ENCODE data around the gene ARMC2. TPM values are rescaled to one million over a fixed set of nuclear protein-coding genes. Genes with fewer than 3 reads are reported as not detected.

Gene ARMC2
- total and polyA plus RNA-seq, 2 donors (not counting 1 experiment from before 2014, with no cell fraction given) = 4.8 to 9.9 TPM

GRCh38 chr6:108807928-108808327 lies 40.3 kb upstream of the ARMC2 start:
- no peak for TF ChIP-seq EZH2 (IDR thresholded peaks at IDR 0.05; ENCODE audit: borderline replicate concordance, insufficient read depth, low read depth, low read length, poor library complexity, severe bottlenecking)
- no peak for TF ChIP-seq CTCF (IDR thresholded peaks at IDR 0.05)
- H3K4me3 ChIP-seq (ENCODE audit: control extremely low read depth in 1 of 5, extremely low read depth in 1 of 5, insufficient read depth in 1 of 5, low read depth in 2 of 5, low read length in 4 of 5) = no peak overlapping the region
- no peak overlapping the region for H3K9ac ChIP-seq (ENCODE audit: low read length)
- peaks cover 5 to 8% of the 10 kb centered on the region in 2 donors for H3K4me1 ChIP-seq (ENCODE audit: control insufficient read depth in 2 of 2, insufficient read depth in 2 of 2, low read length in 2 of 2)
- no peaks in the 10 kb centered on the region for H3K27me3 Mint-ChIP-seq
- H3K4me2 ChIP-seq (replicated peaks; ENCODE audit: low read depth, low read length, poor library complexity, severe bottlenecking) = no peak overlapping the region
- ChIA-PET CTCF (interaction anchor here (0.9 kb wide), 1 partner anchor 27 kb away, joined by 3 read pairs; no protein-coding TSS in a partner anchor), POLR2A (no interaction called here)
- no peak for ATAC-seq (ENCODE audit: low read depth)
- H3K9me3 ChIP-seq (ENCODE audit: control extremely low read depth in 1 of 3, control insufficient read depth in 2 of 3, insufficient read depth in 1 of 3, low read length in 2 of 3) = no peaks in the 10 kb centered on the region
- H2AFZ ChIP-seq (ENCODE audit: insufficient read depth, low read depth, low read length, poor library complexity, severe bottlenecking) = no peak overlapping the region
- no CpG with 5 or more reads among the region's 3 CpGs for WGBS (ENCODE audit: insufficient coverage)
- H3K4me1 Mint-ChIP-seq = peaks cover 11% of the 10 kb centered on the region
- H3K4me3 Mint-ChIP-seq = no peak overlapping the region
- H4K20me1 ChIP-seq (ENCODE audit: control insufficient read depth, insufficient read depth, low read length, poor library complexity, severe bottlenecking) = no peaks in the 10 kb centered on the region
- no peaks in the 10 kb centered on the region for H3K27me3 ChIP-seq (replicated peaks in 1 of 4; ENCODE audit: control extremely low read depth in 1 of 4, control insufficient read depth in 3 of 4, insufficient read depth in 4 of 4, low read length in 3 of 4)
- no peaks in the 10 kb centered on the region for H3K9me3 Mint-ChIP-seq (ENCODE audit: insufficient read depth)
- no peak overlapping the region for H3K27ac Mint-ChIP-seq
- intact Hi-C loops (cut with micrococcal nuclease) = no loop called here
- no peaks in the 10 kb centered on the region for H3K79me2 ChIP-seq (ENCODE audit: control insufficient read depth, insufficient read depth, low read length)
- no peaks in the 10 kb centered on the region for H3K36me3 ChIP-seq (replicated peaks in 1 of 2; ENCODE audit: control extremely low read depth in 1 of 2, control insufficient read depth in 1 of 2, extremely low read depth in 1 of 2, insufficient read depth in 2 of 2, low read length in 1 of 2)
- no peak for DNase-seq
- H3K27ac ChIP-seq (ENCODE audit: low read length in 2 of 2) = no peak overlapping the region

DNA sequence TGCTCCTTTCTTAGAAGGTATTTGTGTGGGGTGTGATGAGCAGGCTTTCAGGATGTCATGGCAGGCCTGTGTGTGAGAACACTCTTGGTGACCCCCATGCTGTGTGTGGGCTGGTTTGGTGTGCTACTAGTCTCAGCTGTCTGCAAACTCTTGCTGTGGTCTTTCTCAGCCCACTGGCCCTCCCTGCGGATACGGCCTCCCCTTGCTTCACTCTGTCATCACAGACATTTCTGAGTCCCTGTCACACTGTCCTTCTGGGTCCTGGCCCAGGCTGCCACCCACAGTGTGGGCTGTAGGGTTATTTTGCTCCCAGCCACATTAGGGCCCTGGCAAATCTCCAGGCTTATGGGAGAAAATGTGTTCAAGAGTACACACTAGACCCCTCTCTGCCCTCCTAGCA lies 39.0 kb upstream of the ARMC2 start:
- Mint-ChIP-seq H3K4me1 (peaks cover 11% of the 10 kb centered on the region), H3K27me3 (no peaks in the 10 kb centered on the region), H3K27ac (no peak overlapping the region), H3K9me3 (ENCODE audit: insufficient read depth) (no peaks in the 10 kb centered on the region), H3K4me3 (no peak overlapping the region)
- ATAC-seq (ENCODE audit: low read depth) = no peak
- ChIA-PET CTCF (no interaction called here), POLR2A (no interaction called here)
- H4K20me1 ChIP-seq (ENCODE audit: control insufficient read depth, insufficient read depth, low read length, poor library complexity, severe bottlenecking) = no peaks in the 10 kb centered on the region
- H3K9ac ChIP-seq (ENCODE audit: low read length) = no peak overlapping the region
- no peaks in the 10 kb centered on the region for H3K79me2 ChIP-seq (ENCODE audit: control insufficient read depth, insufficient read depth, low read length)
- no peak overlapping the region for H3K4me3 ChIP-seq (ENCODE audit: control extremely low read depth in 1 of 5, extremely low read depth in 1 of 5, insufficient read depth in 1 of 5, low read depth in 2 of 5, low read length in 4 of 5)
- TF ChIP-seq EZH2 (IDR thresholded peaks at IDR 0.05; ENCODE audit: borderline replicate concordance, insufficient read depth, low read depth, low read length, poor library complexity, severe bottlenecking) = no peak
- no peak for TF ChIP-seq CTCF (IDR thresholded peaks at IDR 0.05)
- H2AFZ ChIP-seq (ENCODE audit: insufficient read depth, low read depth, low read length, poor library complexity, severe bottlenecking) = no peak overlapping the region
- H3K4me1 ChIP-seq (ENCODE audit: control insufficient read depth in 2 of 2, insufficient read depth in 2 of 2, low read length in 2 of 2) = peaks cover 5 to 8% of the 10 kb centered on the region in 2 donors
- WGBS (ENCODE audit: insufficient coverage) = no CpG with 5 or more reads among the region's 2 CpGs
- no peak overlapping the region for H3K4me2 ChIP-seq (replicated peaks; ENCODE audit: low read depth, low read length, poor library complexity, severe bottlenecking)
- H3K27me3 ChIP-seq (replicated peaks in 1 of 4; ENCODE audit: control extremely low read depth in 1 of 4, control insufficient read depth in 3 of 4, insufficient read depth in 4 of 4, low read length in 3 of 4) = no peaks in the 10 kb centered on the region
- no peak overlapping the region for H3K27ac ChIP-seq (ENCODE audit: low read length in 2 of 2)
- DNase-seq = no peak
- intact Hi-C loops (cut with micrococcal nuclease) = no loop called here
- H3K36me3 ChIP-seq (replicated peaks in 1 of 2; ENCODE audit: control extremely low read depth in 1 of 2, control insufficient read depth in 1 of 2, extremely low read depth in 1 of 2, insufficient read depth in 2 of 2, low read length in 1 of 2) = no peaks in the 10 kb centered on the region
- H3K9me3 ChIP-seq (ENCODE audit: control extremely low read depth in 1 of 3, control insufficient read depth in 2 of 3, insufficient read depth in 1 of 3, low read length in 2 of 3) = no peaks in the 10 kb centered on the region

All from B cell (primary cell).